NK-92 (cell line): ENCODE measurements around the gene FILIP1L.

ENCODE experiments used
- DNase-seq: peaks from one replicate; lab custom pipeline; 2025; ENCODE audit not compliant: unreplicated experiment; lab: John Stamatoyannopoulos, UW

Gene FILIP1L

GRCh38 chr3:100019719-100020118 lies 94.6 kb downstream of the FILIP1L start:
- DNase-seq: no peak

GRCh38 chr3:100018806-100019205 lies 95.5 kb downstream of the FILIP1L start:
- no peak for DNase-seq

GRCh38 chr3:100010087-100010417 lies 104.2 kb downstream of the FILIP1L start:
- DNase-seq: no peak

- no peak for DNase-seq
Measured at GRCh38 chr3:100009276-100010086, 104.8 kb downstream of the FILIP1L start.

- DNase-seq: no peak
Measured at GRCh38 chr3:100008081-100008698, 106.1 kb downstream of the FILIP1L start.

- no peak for DNase-seq
Measured at GRCh38 chr3:100007313-100007712, 107.0 kb downstream of the FILIP1L start.

GRCh38 chr3:100006570-100007271 lies 107.6 kb downstream of the FILIP1L start:
- DNase-seq: no peak

GRCh38 chr3:100005665-100006393 lies 108.5 kb downstream of the FILIP1L start:
- DNase-seq: no peak

GRCh38 chr3:100004931-100005330 lies 109.4 kb downstream of the FILIP1L start:
- no peak for DNase-seq

GRCh38 chr3:100003609-100004503 lies 110.4 kb downstream of the FILIP1L start:
- DNase-seq: no peak

- DNase-seq: no peak
Measured at GRCh38 chr3:100002599-100003350, 111.5 kb downstream of the FILIP1L start.

- DNase-seq: no peak
Measured at GRCh38 chr3:100001526-100002270, 112.6 kb downstream of the FILIP1L start.

- no peak for DNase-seq
Measured at GRCh38 chr3:100001083-100001482, 113.2 kb downstream of the FILIP1L start.

GRCh38 chr3:99999536-99999935 lies 114.8 kb downstream of the FILIP1L start:
- DNase-seq: no peak

GRCh38 chr3:99997293-99997692 lies 117.0 kb downstream of the FILIP1L start:
- DNase-seq: no peak

GRCh38 chr3:99990179-99990578 lies 124.1 kb downstream of the FILIP1L start:
- no peak for DNase-seq

GRCh38 chr3:99984668-99985067 lies 129.6 kb downstream of the FILIP1L start:
- no peak for DNase-seq

GRCh38 chr3:99984139-99984538 lies 130.2 kb downstream of the FILIP1L start:
- DNase-seq: no peak

GRCh38 chr3:99982650-99983049 lies 131.7 kb downstream of the FILIP1L start:
- DNase-seq: no peak
